AG10803 (cell line): ENCODE data around the gene ZNF70.
A peak's percentile ranks its signal among the peaks of the same experiment; 100 is the strongest.

Experiments
- DNase-seq: peaks from one replicate; pipeline ENCODE4 v3.0.0; 2010; ENCODE audit warnings: low read depth
- H3K4me3 ChIP-seq: 2 replicates; pipeline ENCODE4 v1.5.1; 2011; ENCODE audit warnings: mild to moderate bottlenecking, low read length, control low read depth
- CTCF ChIP-seq: conservative IDR thresholded peaks from 2 replicates; pipeline ENCODE4 v1.5.1; 2011; ENCODE audit warnings: mild to moderate bottlenecking, low read length, control low read depth, inconsistent platforms

Gene ZNF70

GRCh38 chr22:23779731-23780130, 28.8 kb upstream of the ZNF70 start:
- no peak for DNase-seq
- no peak overlapping the region for H3K4me3 ChIP-seq
- no peak for TF ChIP-seq CTCF

GRCh38 chr22:23779083-23779482, 28.2 kb upstream of the ZNF70 start:
- TF ChIP-seq CTCF, result no peak
- no peak overlapping the region for H3K4me3 ChIP-seq
- no peak for DNase-seq

GRCh38 chr22:23778577-23778900, 27.6 kb upstream of the ZNF70 start:
- DNase-seq, result no peak
- no peak for TF ChIP-seq CTCF
- no peak overlapping the region for H3K4me3 ChIP-seq

GRCh38 chr22:23777776-23778576, 27.1 kb upstream of the ZNF70 start:
- TF ChIP-seq CTCF, result no peak
- DNase-seq, result no peak
- H3K4me3 ChIP-seq, result no peak overlapping the region

GRCh38 chr22:23775779-23776375, 25.0 kb upstream of the ZNF70 start:
- DNase-seq, result no peak
- TF ChIP-seq CTCF, result no peak

GRCh38 chr22:23774922-23775436, 24.1 kb upstream of the ZNF70 start:
- no peak overlapping the region for H3K4me3 ChIP-seq
- no peak for TF ChIP-seq CTCF
- DNase-seq, result peak; percentile 77

More at GRCh38 chr22:23775779-23776375, 25.0 kb upstream of the ZNF70 start:
- H3K4me3 ChIP-seq, result no peak overlapping the region
